Measurements from ENCODE around the gene CYP2J2. TPM values are rescaled to one million over a fixed set of nuclear protein-coding genes. Genes with fewer than 3 reads are reported as not detected.
"Not testable (repeated sequence)": the region's sequence is repeated elsewhere in the genome, so short reads cannot be mapped to it uniquely, and the experiment has no call there.

The CYP2J2 gene
- total RNA-seq, 2 donors from 2014 or later = 100 to 243 TPM

DNA sequence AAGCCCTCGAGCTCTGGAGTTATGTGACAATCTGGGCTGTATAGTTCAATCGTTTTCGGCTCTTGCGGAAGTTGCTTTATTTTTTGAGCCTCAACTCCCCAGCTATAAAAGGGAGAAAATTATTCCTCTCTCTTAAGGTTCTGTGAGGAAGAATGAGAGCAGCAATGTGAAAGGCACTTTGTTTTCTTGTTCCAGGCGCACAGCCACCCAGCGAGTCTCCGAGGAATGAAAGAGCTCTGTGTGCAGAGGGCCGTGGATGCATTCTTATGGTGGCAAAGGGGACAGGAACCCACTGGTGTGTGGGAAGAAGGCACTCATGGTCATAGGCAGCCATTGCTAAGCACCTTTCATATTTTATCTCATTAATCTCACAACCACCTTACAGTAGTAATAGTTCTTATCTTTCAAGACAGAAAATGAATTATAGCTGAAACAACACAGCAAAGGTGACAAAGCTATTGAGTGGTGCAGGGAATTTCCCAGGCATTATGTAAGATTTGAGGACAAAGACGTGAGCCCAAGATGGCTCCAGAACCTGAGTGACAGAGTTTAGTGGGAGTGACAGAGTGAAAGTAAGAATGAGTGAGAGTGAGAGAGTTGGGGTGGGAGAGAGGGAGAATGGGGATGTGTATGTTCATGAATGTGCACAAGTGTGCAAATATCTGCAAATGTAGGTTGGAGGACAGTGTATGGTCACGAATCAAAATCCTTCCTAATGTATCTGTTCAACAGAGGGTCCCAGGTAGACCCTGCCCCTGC lies 9.4 kb downstream of the CYP2J2 start:
- Histone ChIP-seq H3K4me3 (no peak overlapping the region), H3K4me1 (peaks cover 0 to 24% of the 10 kb centered on the region in 2 donors), H3K27ac (peak overlapping the region in 1 of 2 donors; percentile 90), H3K36me3 (peaks cover 32% of the 10 kb centered on the region), H3K9me3 (no peaks in the 10 kb centered on the region), H3K27me3 (no peaks in the 10 kb centered on the region)
- no peak for DNase-seq (ENCODE audit: low spot score)
- TF ChIP-seq, protein P1, sequence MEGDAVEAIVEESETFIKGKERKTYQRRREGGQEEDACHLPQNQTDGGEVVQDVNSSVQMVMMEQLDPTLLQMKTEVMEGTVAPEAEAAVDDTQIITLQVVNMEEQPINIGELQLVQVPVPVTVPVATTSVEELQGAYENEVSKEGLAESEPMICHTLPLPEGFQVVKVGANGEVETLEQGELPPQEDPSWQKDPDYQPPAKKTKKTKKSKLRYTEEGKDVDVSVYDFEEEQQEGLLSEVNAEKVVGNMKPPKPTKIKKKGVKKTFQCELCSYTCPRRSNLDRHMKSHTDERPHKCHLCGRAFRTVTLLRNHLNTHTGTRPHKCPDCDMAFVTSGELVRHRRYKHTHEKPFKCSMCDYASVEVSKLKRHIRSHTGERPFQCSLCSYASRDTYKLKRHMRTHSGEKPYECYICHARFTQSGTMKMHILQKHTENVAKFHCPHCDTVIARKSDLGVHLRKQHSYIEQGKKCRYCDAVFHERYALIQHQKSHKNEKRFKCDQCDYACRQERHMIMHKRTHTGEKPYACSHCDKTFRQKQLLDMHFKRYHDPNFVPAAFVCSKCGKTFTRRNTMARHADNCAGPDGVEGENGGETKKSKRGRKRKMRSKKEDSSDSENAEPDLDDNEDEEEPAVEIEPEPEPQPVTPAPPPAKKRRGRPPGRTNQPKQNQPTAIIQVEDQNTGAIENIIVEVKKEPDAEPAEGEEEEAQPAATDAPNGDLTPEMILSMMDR (IDR thresholded peaks at IDR 0.05) = no peak

DNA sequence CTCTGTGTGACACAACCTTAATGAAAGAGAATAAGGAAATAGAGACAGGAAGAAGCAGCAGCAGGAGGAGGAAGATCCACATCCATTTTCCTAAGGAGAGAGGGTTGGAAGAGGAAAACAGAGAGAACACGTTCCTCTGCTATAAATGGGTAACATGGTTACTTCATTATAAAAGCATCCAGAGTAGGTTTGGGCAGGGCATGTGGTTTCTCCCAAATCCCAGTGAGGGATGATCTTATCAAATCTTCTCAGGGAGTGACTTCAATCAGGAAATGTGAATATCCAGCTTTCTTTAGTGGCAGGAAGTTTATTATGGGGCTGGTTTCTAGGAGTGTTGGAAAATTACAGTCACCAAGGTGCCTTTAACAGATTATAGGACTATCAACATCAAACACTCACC lies 11.1 kb downstream of the CYP2J2 start:
- no peaks in the 10 kb centered on the region for H3K27me3 ChIP-seq
- H3K4me3 ChIP-seq = no peak overlapping the region
- H3K27ac ChIP-seq = peak overlapping the region; percentile 31 to 90
- H3K9me3 ChIP-seq = no peaks in the 10 kb centered on the region
- peaks cover 47% of the 10 kb centered on the region for H3K36me3 ChIP-seq
- peaks cover 0 to 24% of the 10 kb centered on the region in 2 donors for H3K4me1 ChIP-seq
- DNase-seq (ENCODE audit: low spot score) = no peak
- TF ChIP-seq, protein P1 (IDR thresholded peaks at IDR 0.05) = no peak

- not testable (repeated sequence) for H3K4me3 ChIP-seq; H3K9me3 ChIP-seq; H3K27me3 ChIP-seq; DNase-seq (ENCODE audit: low spot score)
- Histone ChIP-seq H3K27ac (peak overlapping the region; percentile 31 to 90), H3K36me3 (peaks cover 52% of the 10 kb centered on the region), H3K4me1 (peaks cover 0 to 18% of the 10 kb centered on the region in 2 donors)
These were observed 11.7 kb downstream of the CYP2J2 start for GRCh38 chr1:59914791-59915286.

- Histone ChIP-seq H3K9me3 (no peaks in the 10 kb centered on the region), H3K27ac (no peak overlapping the region), H3K4me3 (no peak overlapping the region), H3K27me3 (no peaks in the 10 kb centered on the region), H3K4me1 (no peaks in the 10 kb centered on the region), H3K36me3 (peaks cover 87% of the 10 kb centered on the region)
- TF ChIP-seq, protein P1 (IDR thresholded peaks at IDR 0.05) = no peak
- no peak for DNase-seq (ENCODE audit: low spot score)
These were observed 17.9 kb downstream of the CYP2J2 start for GRCh38 chr1:59908682-59909081.

DNA sequence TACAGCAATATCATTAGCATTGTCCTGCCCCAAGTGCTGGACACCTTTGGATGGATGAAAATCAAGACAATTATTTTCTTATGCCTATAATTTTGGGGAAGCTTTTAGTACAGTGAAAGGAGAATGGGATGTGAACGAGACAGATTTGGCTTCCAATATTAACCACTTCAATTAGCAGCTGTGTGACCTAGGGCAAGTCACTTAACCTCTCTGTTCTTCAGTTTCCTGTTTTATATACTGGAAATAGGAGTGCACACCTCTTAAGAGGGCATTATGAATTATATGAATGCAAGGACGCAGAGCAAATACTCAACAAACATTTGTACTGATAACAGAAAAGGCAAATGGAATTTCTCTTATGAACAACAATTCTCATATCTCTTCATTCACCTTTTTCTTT lies 18.5 kb downstream of the CYP2J2 start:
- TF ChIP-seq, protein P1 (IDR thresholded peaks at IDR 0.05) = no peak
- no peaks in the 10 kb centered on the region for H3K9me3 ChIP-seq
- H3K4me1 ChIP-seq = no peaks in the 10 kb centered on the region
- no peak for DNase-seq (ENCODE audit: low spot score)
- H3K36me3 ChIP-seq = peaks cover 82% of the 10 kb centered on the region
- no peaks in the 10 kb centered on the region for H3K27me3 ChIP-seq
- H3K4me3 ChIP-seq = no peak overlapping the region
- H3K27ac ChIP-seq = no peak overlapping the region

- H3K9me3 ChIP-seq = no peaks in the 10 kb centered on the region
- DNase-seq (ENCODE audit: low spot score) = no peak
- H3K4me1 ChIP-seq = no peaks in the 10 kb centered on the region
- H3K36me3 ChIP-seq = peaks cover 81% of the 10 kb centered on the region
- peak overlapping the region; percentile 24 to 33 for H3K27ac ChIP-seq
- TF ChIP-seq, protein P1 (IDR thresholded peaks at IDR 0.05) = no peak
- H3K4me3 ChIP-seq = no peak overlapping the region
- no peaks in the 10 kb centered on the region for H3K27me3 ChIP-seq
These were observed 19.6 kb downstream of the CYP2J2 start for GRCh38 chr1:59906931-59907330.

Data from right atrium auricular region (tissue), 2 donors.